ENCODE measurements around the gene KCNK4.
"Not testable (repeated sequence)": the region's sequence is repeated elsewhere in the genome, so short reads cannot be mapped to it uniquely, and the experiment has no call there.

The KCNK4 gene

DNA sequence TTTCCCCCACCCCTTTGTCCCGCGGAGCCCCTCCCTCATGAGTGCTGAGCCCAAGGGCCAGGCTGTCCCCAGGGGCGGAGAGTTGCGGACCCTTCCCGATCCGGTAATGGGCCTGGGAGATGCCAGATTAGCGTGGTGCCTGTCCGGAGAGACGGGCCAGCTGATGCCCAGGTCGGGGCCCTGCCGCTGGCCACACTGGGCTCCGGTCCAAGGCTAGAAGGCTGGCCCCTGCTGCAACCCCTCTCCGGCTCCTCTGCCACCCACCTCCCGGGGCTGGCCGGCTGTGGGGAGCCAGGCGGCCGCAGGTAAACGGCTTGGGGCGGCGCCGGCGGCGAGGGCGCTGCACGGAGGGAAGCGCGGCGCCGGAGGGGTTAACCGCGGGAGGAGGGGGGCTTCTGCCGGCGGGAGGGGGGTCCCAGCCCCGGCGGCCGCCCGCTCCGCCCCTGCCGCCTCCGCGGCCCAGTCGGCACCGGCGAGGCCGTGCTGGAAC, at the start of gene KCNK4:
Gene KCNK4 (plus strand): TSS at position 41 of the 490 bp plus-strand sequence. CDS start 1,717 bp downstream, outside the sequence.
- DNase-seq = no peak

DNA sequence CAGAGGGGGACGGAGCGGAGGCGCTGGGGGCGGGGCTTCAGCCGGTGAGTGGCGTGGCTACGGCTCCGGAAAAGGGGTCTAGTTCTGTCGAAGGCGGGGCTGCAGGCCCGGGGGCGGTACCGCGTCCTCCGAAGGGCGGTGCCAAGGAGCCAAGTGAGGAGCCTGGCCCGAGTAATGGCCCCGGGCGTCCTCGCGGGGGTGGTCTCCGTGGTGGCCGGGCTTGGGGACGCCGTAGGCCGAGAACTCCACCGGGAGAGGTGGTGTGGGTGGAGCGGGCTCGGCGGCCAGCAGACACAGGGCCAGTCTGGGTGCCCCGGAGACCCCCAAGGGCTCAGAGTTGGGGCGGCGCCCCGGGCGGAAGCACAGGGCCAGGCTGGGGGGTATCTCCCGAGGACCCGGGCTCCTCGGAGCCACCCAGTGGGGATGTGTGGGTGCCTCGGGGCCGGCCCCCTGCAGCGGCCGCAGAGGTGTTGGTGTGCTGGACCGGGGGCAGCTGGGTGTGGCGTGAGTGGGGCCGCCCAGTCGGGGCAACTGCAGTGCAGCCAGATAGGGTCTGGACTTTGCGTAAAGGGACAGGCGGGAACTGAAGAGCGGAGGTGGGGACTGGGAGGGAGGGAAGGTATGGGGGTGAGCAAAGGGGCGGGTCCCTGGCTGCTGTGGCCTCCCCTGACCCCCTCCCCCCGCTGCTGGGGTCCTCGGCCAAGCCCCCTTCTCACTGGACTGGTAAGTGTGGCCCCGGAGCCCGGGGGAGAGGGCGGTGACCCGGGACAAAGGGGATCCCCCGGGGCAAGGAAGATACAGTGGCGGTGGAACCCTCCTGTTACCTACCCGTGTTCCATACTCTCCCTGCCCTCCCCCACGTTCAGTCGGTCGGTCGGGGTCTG, 49.4 kb upstream of the KCNK4 start:
- peak; percentile 94 for DNase-seq

DNA sequence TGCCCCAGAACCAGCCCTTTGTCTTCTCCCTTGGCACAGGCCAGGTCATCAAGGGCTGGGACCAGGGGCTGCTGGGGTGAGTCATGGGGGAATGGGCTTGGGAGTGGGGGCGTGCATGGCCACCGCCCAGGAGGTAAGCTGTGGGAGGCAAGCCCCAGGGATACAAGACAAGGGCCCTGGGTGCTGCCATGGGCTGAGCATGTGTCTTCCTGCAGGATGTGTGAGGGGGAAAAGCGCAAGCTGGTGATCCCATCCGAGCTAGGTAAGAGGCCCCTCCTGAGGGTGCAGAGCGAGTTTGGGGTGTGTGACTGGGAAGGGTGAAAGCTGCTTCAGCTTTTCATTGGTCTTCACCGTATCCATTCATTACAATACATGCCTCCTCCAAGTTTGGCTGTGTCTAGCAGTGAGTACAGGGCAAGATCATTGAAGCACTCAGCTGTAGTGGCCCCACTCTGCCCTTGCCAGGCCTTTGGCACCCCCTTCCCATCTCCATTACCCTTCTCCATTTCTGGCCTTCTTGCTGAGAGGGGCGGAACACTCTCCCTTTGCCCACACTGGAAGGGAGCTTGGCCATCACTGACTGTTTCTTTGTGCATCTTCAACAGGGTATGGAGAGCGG, 47.8 kb upstream of the KCNK4 start:
- DNase-seq = no peak

DNA sequence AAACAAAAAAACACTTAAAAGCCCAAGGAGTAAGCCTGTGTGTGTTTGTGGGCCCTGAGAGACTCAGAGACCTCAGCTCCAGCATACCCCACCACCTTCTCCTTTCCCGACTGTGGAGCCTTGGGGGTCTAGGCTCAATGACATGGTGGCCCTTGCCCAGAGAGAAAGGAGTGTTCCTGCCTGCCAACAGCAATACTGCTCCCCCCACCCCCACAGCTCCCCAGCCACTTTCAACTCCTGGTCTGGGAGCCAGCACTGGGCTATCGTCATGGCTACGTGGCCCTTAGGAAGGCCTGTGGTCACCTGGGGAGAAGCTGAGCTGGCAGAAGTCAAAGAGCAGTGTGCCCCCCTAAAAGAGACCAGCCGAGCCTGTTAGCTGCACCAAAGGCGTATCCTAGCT, 47.0 kb upstream of the KCNK4 start:
- no peak for DNase-seq

DNA sequence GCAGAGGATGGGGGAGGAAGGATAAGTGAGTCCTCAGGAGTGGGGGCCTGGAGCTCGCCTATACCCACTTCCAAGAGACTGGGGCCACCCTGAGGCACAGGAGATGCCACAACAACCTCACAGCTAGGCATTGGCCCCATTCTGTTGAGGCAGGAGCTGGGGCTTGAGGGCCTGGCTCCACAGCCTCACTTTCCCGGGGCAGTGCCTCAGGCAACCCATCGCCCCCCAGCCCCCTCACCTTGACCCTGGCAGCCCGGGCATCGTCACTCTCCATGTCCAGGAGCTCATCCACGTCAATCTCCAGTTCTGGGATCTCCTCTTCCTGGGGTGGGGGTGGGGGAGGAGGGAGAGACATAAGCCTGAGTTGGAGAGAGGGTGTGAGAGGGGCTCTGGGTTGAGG, 46.1 kb upstream of the KCNK4 start:
- DNase-seq = no peak

DNA sequence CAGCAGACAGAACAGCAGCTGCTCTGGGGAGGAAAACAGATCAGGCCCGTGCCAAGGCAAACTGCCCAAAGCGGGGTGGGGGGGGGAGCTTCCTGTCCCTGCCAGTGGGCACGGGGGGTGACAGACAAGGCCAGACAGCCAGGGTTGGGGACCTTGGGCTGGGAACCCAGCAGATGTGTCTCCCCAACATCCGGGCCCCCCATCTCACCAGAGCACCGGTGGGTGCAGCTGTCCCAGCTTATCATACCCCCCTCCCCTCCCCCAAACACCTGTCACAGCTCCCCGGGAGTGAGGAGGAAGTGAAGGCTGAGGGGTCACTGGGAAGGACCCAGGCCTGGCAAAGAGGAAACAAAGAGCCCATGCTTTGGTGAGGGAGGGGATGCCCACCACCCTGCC, 45.7 kb upstream of the KCNK4 start:
- no peak for DNase-seq

DNA sequence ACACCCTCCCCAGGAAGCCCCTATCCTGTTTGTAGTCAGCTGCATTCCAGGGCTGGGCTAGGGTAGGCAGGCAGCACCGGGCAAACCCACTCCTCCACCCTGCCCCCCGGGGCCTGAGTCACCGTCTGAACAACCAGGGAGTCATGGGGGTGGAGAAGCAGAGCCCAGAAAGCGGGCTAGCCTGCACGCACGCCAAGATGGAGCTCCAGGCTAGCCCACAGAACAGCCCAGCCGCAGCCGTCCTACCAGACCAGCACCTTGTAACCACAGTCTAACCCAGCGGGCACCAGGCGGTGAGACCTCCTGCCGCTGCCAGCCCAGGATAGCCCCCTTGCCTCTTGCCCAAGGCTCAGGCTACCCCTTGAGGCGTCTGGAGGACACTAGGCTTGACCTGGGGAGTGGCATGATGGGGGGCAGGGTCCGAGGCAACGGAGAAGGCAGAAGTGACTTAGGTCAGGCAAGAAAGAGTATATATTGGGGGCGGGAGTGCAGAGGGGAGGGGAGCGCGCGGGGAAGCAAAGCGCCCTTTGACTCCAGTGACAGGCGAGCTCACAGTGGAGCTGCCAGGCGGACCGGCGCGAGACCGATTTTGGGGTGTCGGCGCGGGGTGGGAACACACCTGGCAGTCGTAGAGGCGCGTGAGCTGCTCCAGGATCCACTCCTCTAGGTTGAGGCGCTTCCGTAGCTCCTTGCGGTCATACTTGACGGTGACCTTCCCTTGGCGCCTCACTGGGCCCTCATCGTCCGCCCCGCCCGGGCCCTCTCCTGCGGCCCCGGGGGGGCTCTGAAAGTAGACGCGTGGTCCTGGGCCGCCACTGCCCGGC, 45.1 kb upstream of the KCNK4 start:
- no peak for DNase-seq

DNA sequence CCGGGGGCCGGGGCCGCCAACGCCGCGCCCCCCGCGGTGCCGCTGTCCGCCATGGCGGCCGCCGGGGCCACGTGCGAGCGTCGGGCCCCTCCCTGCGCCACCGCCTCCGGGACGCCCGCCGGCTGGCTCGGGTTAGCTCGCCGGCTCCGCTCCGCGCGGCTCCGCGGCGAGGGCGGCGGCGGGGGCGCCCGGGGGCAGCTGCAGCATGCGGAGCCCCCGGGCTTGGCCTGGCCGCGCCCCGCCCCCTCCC, 44.6 kb upstream of the KCNK4 start:
- not testable (repeated sequence) for DNase-seq

DNA sequence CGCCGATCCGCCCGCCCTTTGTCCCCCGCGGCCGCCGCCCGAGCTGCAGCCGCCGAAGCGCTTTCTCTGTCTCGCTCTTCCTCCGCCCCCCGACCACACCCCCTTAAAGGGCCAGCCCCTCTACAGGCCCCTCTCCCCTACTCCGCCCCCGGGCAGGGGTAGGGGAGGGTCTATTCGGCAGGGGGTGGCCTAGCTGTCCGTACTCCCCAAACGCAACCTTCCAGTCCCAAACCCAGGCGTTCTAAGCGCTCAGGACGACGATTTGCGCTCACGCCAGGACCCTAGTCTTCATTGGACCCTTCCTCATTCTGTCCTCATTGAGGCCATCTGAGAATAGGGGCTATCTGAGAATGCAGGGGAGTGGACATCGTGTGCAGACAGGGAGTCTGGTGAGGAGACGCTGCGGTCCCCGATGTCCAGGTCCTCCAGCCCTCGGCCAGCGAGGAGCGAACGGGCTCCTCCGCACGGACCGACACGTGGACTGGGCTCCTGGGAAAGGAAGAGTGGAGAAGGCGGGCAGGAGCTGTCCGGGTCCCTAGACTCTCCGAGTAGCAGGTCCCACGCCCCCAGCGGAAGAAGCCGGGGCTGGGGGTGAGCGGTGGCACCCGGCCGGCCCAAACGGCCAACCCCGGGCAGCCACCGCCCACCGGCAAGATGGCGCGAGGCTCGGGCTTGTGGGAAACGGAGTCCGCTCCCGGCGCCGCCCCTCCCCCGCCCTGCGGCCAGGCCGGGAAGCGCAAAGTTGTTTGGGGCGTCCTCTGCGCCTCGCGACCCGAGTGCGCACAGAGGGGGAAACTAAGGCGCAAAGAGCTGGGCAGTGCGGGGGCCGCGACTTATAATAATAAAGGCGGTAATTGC, 44.0 kb upstream of the KCNK4 start, which contains the start of gene PPP1R14B:
Gene PPP1R14B (minus strand): TSS at position 73 of the 858 bp plus-strand sequence. CDS start 270 bp downstream, outside the sequence.
- DNase-seq = peak; percentile 64

DNA sequence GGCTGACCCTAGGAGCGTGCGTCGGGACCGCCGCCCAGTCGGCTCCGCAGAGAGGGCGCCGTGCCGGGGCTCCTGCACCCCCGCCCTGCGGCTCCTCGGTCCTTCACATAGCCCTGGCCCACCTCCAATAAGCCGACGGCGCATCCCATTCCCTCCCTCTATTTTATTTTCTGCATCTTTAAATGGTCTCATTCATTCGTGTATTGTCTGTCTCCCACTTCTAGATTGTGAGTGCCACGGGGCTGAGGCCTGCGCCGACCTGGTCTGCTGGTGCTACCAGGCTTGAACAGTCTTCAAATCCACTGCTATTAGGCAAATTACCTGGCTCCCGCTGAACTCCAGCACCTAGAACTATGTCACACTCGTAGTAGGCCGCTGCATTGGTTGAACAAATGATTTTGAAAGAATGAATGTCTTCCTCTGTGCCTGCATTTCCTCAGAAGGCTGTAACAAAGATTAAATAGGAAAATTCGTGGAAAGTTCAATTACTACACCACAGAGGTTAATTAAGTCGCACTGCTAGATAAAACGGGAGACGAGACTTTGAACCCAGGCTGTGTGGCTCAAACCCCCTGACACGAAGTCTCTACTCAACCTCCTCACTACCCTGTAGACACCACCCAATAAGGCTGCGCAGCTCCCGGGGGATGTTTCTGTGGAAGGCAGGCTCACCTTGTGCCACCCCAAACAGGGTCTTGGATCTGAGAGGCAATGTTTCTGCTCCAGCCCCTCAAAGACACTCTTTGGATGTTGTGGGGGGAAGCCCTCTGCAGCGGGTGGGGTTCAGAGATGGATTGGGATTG, 43.2 kb upstream of the KCNK4 start:
- no peak for DNase-seq

DNA sequence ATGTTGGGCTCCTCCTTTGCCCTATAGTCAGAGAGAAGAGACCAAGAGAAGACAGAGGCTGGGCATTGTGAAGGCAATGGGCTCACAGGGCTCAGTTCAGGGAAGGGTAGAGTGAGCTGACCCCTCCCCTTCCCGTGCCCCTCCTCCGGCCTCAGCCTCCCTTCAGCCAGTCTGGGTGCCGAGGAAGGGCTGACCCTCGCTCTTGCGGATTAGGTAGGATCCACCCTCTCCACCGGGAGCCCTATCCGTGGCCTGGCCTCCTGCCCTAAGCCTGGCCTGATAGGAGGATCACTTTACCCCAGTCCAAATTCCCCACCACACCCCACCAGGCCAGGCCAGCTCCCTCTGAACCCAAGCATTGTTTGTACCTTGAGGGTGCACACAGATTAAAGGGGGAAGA, 42.5 kb upstream of the KCNK4 start:
- DNase-seq = no peak

DNA sequence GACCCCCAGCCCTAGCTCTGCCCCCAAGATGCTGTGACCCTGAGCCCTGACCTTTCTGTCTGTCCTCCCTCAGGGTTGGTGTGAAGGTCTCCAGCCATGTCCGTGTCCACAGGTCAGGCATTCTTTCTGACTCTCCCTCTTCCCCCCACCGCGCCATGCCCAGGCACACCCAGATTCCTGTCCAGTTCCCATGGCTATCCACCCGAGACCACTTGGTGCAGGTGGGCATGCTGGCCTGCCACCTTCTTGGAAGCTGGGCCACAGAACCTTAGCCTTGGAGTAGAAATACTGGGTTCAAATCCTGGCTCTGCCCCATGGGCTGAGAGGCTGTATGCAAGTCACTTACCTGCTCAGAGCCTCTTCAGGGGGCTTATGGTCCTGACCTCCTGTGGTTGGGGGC, 42.1 kb upstream of the KCNK4 start:
- no peak for DNase-seq

DNA sequence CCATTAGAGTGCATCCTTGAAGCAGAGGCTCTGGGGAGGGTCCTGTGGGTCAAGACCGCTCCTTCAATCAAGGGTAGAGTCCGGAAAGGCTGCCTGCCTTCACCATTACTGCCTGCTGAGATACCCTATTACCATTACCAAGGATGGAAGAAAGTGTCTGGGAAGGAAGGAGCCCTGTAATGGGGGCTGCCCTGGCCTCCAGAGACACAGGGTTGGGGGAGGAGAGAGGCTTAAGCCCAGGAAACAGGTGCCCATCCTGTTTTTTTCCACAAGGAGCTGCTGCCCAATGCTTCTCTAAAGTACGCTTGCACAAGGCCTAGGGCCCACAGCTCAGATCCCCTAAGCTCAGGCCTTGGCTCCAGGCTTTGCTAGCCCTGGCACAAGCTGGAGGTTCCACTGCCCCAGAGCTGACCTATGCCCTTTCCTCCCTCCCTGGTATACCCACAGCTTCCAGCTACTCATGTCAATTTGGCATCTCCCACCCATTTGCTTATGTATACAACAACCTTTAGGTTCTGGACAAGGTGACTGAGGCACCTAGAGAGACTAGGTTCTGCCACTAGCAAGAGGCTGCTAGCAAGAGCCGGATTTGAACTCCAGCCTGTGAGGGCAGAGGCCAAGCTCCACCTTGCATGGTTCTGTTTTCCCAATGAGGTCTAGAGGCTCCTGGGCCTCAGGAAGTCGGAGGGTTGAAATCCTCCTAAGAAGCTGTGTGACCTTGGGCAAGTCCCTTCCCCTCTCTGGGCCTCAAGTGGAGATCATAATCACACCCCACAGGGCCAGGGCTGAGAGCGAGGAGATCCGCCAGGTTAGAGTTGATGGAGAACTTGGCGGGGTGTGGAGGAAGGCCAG, 41.3 kb upstream of the KCNK4 start:
- DNase-seq = no peak

DNA sequence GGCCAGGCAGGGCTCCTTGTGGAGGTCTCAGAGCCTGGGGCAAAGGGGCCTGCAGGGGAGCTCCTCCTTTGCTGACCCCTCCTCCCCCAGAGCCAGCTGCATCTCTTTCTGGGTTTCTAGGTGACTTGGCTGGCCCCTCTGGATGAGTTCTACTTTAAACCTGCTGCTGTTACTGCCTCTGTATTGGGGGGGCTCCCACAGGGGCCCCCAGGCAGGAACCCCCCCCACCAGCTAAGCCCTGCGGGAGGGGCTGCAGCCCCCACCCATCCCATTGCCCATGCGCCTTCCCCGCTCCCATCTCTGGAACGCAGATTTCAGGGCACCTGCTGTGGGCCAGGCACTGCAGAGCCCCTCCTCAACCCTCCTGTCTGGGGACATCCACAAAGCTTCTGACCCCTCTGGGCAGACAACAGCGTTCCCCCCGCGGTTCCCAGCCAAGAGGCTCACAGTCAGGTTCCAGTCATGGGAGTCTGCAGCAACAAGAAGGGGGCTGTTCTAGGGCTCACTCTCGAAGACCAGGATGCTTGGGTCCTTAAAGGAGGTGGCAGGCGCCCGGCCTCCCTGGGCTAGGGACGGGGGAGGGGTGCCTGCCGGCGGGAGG, 40.6 kb upstream of the KCNK4 start:
- no peak for DNase-seq

DNA sequence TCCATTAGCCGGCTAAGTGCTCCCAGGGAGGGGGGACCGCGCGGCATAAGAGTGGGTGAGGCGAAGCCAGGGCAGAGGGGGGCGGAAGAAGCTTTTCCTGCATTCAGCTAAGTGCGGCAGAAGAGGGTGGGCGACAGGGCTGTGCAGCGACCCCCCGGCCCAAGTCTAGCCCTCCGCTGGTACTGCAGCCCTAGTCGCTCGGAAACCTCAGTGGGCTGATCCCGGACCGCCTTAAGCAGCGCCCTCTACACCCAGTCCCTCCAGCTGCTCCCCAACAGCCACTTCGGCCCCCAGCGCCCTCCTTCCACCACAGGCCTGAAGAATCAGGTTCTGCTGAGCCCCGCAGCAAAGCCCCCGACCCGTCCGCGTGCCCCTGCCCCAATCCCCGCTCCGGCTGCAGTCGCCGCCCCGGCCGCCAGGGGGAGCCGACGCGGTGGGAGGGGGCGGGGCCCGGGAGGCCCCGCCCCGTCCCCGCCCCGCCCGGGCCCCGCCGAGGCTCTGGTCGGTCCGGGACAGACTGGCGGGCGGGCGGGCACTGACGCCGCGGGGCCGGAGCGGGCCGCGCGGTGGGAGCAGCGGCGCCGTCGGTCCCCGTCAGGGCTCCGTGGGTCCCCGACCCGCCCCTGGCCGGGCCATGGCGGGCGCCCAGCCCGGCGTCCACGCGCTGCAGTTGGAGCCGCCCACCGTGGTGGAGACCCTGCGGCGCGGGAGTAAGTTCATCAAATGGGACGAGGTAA, 39.9 kb upstream of the KCNK4 start, which contains the start of gene PLCB3:
Gene PLCB3 (plus strand): TSS at position 515 of the 737 bp plus-strand sequence. CDS start 120 bp downstream, at position 635.
- no peak for DNase-seq

DNA sequence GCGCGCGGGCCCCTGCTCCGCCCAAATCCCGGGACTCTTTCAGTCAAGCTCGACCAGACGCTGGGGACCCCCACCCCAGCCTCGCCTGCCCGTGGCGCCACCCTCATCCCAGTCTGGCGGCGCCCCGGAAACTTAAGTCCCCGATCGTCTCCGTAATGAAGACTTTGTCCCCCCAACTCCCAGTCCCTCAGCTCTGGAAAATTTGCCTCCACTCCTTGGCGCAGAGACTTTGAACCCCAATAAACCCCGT, 39.4 kb upstream of the KCNK4 start:
- no peak for DNase-seq

DNA sequence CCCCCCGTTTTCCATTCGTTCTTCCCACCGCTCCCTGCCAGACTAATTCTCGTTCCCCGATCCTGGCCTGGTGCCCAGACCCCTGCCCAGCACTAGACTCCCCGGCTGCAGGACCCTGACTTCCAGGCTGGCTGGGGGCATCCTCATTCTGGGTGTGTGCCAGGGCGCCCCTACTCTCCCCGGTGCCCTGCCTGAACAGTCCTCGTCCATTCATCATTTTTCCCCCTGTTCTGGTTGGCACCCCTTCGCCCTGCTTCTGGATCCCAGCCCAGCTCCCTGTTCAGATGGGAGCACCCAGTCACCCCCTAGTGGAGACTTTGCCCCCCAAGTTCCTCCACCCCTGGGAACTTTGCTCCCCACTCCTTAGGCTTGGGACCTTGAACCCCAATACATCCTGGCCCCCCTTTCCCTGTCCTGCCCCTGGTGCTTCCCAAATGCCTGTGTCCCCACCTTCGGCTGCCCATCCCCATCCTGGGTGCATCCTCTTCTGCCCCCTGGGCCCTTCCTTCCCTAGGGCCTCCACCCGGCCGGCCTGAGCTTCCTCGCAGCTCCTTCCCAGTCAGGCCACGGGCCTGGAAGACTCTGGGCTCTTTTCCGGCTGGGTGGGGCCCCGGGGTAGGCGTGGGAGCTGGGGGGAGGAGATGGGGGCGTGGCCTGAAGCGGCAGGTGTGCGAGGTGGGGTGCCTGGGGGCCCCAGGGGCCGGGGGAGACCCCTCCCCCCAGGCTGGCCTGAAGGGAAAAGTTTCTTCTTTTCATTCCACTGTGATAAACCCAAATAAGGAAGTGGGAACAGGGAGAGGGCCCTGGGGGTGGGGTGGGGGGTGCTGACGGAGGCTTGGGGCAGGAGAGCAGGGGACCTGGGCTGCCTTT, 38.9 kb upstream of the KCNK4 start:
- DNase-seq = no peak

DNA sequence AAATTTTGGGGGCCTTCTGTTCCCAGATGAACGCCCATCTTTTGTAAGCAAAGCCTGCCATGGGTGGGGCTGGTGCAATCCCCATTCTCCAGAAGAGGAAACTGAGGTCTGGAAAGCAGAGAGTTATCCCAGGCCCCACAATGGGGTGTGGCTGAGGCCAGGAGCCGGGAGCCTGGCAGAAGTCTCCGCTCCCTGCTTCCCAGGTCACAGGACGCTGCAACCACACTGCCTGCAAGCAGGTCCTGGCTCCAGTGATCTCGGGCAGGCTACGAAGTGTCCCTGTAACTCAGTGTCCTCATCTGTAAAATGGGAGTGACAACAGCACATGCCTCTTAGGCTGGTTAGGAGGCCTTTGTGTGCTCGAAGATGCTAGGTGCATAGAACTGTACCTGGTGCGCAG, 38.1 kb upstream of the KCNK4 start:
- DNase-seq = no peak

DNA sequence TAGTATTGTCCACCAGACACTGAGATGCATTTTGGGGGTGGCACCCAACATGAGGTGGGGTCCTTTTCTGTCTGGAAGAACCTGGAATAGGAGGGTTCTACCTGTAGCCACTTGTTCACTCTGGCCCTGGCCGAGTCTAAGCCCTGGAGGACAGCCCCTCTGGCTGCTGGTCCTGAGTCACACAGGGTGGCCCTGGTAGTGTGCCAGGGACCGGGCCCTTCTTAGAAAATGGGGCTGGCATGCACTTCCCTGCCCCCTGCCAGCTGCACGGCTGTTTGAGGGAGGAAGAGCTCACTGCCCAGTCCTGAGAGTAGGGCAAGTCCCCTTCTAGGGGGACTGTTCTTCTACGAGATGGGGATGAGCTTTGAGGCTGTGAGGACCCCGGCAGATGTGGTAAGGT, 37.6 kb upstream of the KCNK4 start:
- no peak for DNase-seq
